ENCODE data around the gene RBSN.

The RBSN gene

GRCh38 chr3:15064835-15065549, 34.0 kb downstream of the RBSN start, which contains the start of gene MRPS25 (continued):
- TF ChIP-seq ZNF785 (tag by site-specific recombination; IDR thresholded peaks at IDR 0.05): 0 out of 2 replicates have a peak, but pooled peaks have one; percentile 61
- TF ChIP-seq ZNF776 (tag by site-specific recombination; IDR thresholded peaks at IDR 0.05; ENCODE audit: borderline replicate concordance): no peak
- TF ChIP-seq ZNF121 (tag by site-specific recombination; IDR thresholded peaks at IDR 0.05): no peak
- TF ChIP-seq ZNF600 (tag by site-specific recombination; IDR thresholded peaks at IDR 0.05): peak; percentile 48; the same call in 1 of the 2 replicates
- TF ChIP-seq TRIM28 (IDR thresholded peaks at IDR 0.05; ENCODE audit: borderline replicate concordance, low read length): no peak
- TF ChIP-seq ZSCAN16 (tag by site-specific recombination; IDR thresholded peaks at IDR 0.05): no peak
- TF ChIP-seq, protein P1, sequence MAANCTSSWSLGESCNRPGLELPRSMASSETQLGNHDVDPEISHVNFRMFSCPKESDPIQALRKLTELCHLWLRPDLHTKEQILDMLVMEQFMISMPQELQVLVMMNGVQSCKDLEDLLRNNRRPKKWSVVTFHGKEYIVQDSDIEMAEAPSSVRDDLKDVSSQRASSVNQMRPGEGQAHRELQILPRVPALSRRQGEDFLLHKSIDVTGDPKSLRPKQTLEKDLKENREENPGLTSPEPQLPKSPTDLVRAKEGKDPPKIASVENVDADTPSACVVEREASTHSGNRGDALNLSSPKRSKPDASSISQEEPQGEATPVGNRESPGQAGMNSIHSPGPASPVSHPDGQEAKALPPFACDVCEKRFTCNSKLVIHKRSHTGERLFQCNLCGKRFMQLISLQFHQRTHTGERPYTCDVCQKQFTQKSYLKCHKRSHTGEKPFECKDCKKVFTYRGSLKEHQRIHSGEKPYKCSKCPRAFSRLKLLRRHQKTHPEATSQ (tag by site-specific recombination; IDR thresholded peaks at IDR 0.05): peak; percentile 65; the same call in 1 of the 2 replicates
- TF ChIP-seq YY1 (tag by site-specific recombination; IDR thresholded peaks at IDR 0.05): peak; percentile 58
- TF ChIP-seq ZNF202 (tag by site-specific recombination; IDR thresholded peaks at IDR 0.05; ENCODE audit: borderline replicate concordance): no peak
- TF ChIP-seq ZNF10 (tag by site-specific recombination; IDR thresholded peaks at IDR 0.05): no peak
- TF ChIP-seq ZNF558 (tag by site-specific recombination; IDR thresholded peaks at IDR 0.05): no peak
- TF ChIP-seq ZNF530 (tag by site-specific recombination; IDR thresholded peaks at IDR 0.05; ENCODE audit: low read depth): no peak
- no peak for TF ChIP-seq MZF1 (tag by site-specific recombination; IDR thresholded peaks at IDR 0.05; ENCODE audit: borderline replicate concordance)
- no peak for TF ChIP-seq ZNF423 (tag by site-specific recombination; IDR thresholded peaks at IDR 0.05)
- TF ChIP-seq, protein P2, sequence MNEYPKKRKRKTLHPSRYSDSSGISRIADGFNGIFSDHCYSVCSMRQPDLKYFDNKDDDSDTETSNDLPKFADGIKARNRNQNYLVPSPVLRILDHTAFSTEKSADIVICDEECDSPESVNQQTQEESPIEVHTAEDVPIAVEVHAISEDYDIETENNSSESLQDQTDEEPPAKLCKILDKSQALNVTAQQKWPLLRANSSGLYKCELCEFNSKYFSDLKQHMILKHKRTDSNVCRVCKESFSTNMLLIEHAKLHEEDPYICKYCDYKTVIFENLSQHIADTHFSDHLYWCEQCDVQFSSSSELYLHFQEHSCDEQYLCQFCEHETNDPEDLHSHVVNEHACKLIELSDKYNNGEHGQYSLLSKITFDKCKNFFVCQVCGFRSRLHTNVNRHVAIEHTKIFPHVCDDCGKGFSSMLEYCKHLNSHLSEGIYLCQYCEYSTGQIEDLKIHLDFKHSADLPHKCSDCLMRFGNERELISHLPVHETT (tag by site-specific recombination; IDR thresholded peaks at IDR 0.05): no peak
- no peak for TF ChIP-seq HOXA7 (CRISPR knock-in tag; IDR thresholded peaks at IDR 0.05; ENCODE audit: borderline replicate concordance)
- no peak; the same call in 1 of the 2 replicates for TF ChIP-seq PRDM10 (tag by site-specific recombination; IDR thresholded peaks at IDR 0.05)
- no peak for TF ChIP-seq SCRT2 (tag by site-specific recombination; IDR thresholded peaks at IDR 0.05)
- TF ChIP-seq ZFP41 (tag by site-specific recombination; IDR thresholded peaks at IDR 0.05; ENCODE audit: borderline replicate concordance): no peak
- TF ChIP-seq KLF10 (tag by site-specific recombination; IDR thresholded peaks at IDR 0.05): no peak
- TF ChIP-seq ZNF311 (tag by site-specific recombination; IDR thresholded peaks at IDR 0.05; ENCODE audit: borderline replicate concordance): no peak
- no peak for TF ChIP-seq ZNF19 (tag by site-specific recombination; IDR thresholded peaks at IDR 0.05; ENCODE audit: low read depth)
- TF ChIP-seq, protein P3, sequence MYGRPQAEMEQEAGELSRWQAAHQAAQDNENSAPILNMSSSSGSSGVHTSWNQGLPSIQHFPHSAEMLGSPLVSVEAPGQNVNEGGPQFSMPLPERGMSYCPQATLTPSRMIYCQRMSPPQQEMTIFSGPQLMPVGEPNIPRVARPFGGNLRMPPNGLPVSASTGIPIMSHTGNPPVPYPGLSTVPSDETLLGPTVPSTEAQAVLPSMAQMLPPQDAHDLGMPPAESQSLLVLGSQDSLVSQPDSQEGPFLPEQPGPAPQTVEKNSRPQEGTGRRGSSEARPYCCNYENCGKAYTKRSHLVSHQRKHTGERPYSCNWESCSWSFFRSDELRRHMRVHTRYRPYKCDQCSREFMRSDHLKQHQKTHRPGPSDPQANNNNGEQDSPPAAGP (tag by site-specific recombination; IDR thresholded peaks at IDR 0.05): peak; percentile 39; the same call in 1 of the 2 replicates
- TF ChIP-seq PRDM6 (tag by site-specific recombination; IDR thresholded peaks at IDR 0.05): no peak
- no peak for TF ChIP-seq ZNF777 (tag by site-specific recombination; IDR thresholded peaks at IDR 0.05; ENCODE audit: borderline replicate concordance)
- peak; percentile 47; the same call in 1 of the 2 replicates for TF ChIP-seq ZBTB11 (tag by site-specific recombination; conservative IDR thresholded peaks at IDR 0.05; ENCODE audit: low read depth)
- TF ChIP-seq ZBTB1 (tag by site-specific recombination; IDR thresholded peaks at IDR 0.05): no peak
- peak; percentile 92 for TF ChIP-seq ZNF501 (tag by site-specific recombination; IDR thresholded peaks at IDR 0.05)

All from HEK293 (cell line).